GM06990 (cell line): ENCODE measurements around the gene UBD.
A peak's percentile ranks its signal among the peaks of the same experiment; 100 is the strongest.

Experiments
- DNase-seq: peaks from one replicate; pipeline ENCODE4 v3.0.0-alpha.2; 2011; ENCODE audit not compliant: insufficient read length; ENCODE audit errors: extremely low read depth
- H3K27me3 ChIP-seq: replicated peaks from 2 replicates; pipeline ENCODE4 v1.6.0; 2011; ENCODE audit warnings: low read length; ENCODE audit not compliant: control insufficient read depth, insufficient read depth
- H3K36me3 ChIP-seq: 2 replicates; pipeline ENCODE4 v1.5.1; 2011; ENCODE audit warnings: low read length; ENCODE audit not compliant: control insufficient read depth, insufficient read depth
- H3K4me3 ChIP-seq: replicated peaks from 2 replicates; pipeline ENCODE4 v1.5.1; 2011; ENCODE audit warnings: low read depth, mild to moderate bottlenecking, control low read depth, low read length
- TF ChIP-seq, protein P1 (sequence below): IDR thresholded peaks from 2 replicates; pipeline ENCODE4 v1.5.1; 2011; ENCODE audit warnings: low read length, control low read depth, mild to moderate bottlenecking, inconsistent platforms; ENCODE audit not compliant: insufficient read depth, poor library complexity, severe bottlenecking

The UBD gene

GRCh38 chr6:29561091-29561490 is 1.6 kb upstream of the UBD start:
- no peaks in the 10 kb centered on the region; the same call in 1 of the 2 replicates for H3K27me3 ChIP-seq
- TF ChIP-seq, protein P1, sequence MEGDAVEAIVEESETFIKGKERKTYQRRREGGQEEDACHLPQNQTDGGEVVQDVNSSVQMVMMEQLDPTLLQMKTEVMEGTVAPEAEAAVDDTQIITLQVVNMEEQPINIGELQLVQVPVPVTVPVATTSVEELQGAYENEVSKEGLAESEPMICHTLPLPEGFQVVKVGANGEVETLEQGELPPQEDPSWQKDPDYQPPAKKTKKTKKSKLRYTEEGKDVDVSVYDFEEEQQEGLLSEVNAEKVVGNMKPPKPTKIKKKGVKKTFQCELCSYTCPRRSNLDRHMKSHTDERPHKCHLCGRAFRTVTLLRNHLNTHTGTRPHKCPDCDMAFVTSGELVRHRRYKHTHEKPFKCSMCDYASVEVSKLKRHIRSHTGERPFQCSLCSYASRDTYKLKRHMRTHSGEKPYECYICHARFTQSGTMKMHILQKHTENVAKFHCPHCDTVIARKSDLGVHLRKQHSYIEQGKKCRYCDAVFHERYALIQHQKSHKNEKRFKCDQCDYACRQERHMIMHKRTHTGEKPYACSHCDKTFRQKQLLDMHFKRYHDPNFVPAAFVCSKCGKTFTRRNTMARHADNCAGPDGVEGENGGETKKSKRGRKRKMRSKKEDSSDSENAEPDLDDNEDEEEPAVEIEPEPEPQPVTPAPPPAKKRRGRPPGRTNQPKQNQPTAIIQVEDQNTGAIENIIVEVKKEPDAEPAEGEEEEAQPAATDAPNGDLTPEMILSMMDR: no peak
- DNase-seq: no peak
- H3K4me3 ChIP-seq: no peak overlapping the region
- no peaks in the 10 kb centered on the region for H3K36me3 ChIP-seq

DNA sequence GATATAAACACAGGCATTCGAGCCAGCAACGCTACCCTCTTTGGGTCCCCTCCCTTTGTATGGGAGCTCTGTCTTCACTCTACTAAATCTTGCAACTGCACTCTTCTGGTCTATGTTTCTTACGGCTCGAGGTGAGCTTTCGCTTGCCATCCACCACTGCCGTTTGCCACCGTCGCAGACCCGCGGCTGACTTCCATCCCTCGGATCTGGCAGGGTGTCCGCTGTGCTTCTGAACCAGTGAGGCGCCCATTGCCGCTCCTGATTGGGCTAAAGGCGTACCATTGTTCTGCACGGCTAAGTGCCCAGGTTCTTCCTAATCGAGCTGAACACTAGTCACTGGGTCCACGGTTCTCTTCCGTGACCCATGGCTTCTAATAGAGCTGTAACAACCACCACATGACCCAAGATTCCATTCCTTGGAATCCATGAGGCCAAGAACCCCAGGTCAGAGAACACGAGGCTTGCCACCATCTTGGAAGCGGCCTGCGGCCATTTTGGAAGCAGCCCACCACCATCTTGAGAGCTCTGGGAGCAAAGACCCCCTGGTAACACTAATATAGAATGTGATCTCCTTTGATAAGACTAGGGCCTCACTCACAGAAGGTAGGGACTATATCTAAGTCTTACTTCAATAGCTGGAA is 973 bp downstream of the UBD start:
- Histone ChIP-seq H3K36me3 (no peaks in the 10 kb centered on the region), H3K27me3 (no peaks in the 10 kb centered on the region; the same call in none of the 2 replicates), H3K4me3 (no peak overlapping the region; the same call in 1 of the 2 replicates)
- TF ChIP-seq, protein P1: no peak
- no peak for DNase-seq

GRCh38 chr6:29557320-29557719 is 2.2 kb downstream of the UBD start:
- Histone ChIP-seq H3K36me3 (no peaks in the 10 kb centered on the region), H3K27me3 (peaks cover 3% of the 10 kb centered on the region), H3K4me3 (no peak overlapping the region)
- no peak for DNase-seq
- TF ChIP-seq, protein P1: no peak

DNA sequence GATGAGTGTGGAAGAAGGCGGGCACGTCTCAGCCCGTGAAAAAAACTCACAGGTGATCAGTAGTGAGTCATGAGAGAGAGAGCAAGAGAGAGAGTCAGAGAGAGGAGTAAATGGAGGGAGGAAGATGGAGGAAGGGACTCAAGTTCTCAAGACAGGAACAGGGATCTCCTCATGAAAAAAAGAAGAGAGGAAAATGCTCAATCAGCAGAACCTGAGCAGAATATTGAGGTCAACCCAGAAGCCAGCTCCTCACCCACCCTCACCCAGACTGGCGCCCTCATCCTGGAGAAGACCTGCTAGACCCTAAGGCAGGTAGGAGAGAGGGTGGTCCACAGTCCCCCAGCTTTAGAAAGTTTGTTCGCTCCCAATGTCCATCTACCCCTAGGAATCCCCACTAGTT is 4.8 kb downstream of the UBD start:
- Histone ChIP-seq H3K27me3 (peaks cover 3% of the 10 kb centered on the region), H3K4me3 (no peak overlapping the region), H3K36me3 (no peaks in the 10 kb centered on the region)
- no peak for DNase-seq
- TF ChIP-seq, protein P1: no peak

DNA sequence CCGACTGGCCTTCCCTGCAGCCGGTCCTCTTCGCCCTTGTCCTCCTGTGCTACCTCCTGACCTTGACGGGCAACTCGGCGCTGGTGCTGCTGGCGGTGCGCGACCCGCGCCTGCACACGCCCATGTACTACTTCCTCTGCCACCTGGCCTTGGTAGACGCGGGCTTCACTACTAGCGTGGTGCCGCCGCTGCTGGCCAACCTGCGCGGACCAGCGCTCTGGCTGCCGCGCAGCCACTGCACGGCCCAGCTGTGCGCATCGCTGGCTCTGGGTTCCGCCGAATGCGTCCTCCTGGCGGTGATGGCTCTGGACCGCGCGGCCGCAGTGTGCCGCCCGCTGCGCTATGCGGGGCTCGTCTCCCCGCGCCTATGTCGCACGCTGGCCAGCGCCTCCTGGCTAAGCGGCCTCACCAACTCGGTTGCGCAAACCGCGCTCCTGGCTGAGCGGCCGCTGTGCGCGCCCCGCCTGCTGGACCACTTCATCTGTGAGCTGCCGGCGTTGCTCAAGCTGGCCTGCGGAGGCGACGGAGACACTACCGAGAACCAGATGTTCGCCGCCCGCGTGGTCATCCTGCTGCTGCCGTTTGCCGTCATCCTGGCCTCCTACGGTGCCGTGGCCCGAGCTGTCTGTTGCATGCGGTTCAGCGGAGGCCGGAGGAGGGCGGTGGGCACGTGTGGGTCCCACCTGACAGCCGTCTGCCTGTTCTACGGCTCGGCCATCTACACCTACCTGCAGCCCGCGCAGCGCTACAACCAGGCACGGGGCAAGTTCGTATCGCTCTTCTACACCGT is 6.1 kb downstream of the UBD start:
- Histone ChIP-seq H3K27me3 (peaks cover 3% of the 10 kb centered on the region), H3K36me3 (no peaks in the 10 kb centered on the region), H3K4me3 (peak overlapping the region; percentile 36)
- peak; percentile 44 for DNase-seq
- TF ChIP-seq, protein P1: no peak
